ENCODE results near the gene RASGRP4.

The RASGRP4 gene

GRCh38 chr19:38387550-38388348, 38.3 kb downstream of the RASGRP4 start, which contains the start of gene GGN:
TSS of gene GGN (minus strand) at chr19:38388034. CDS start at chr19:38387261, 773 bp downstream.
- peak; percentile 75 to 78 for DNase-seq

GRCh38 chr19:38386971-38387549, 39.0 kb downstream of the RASGRP4 start:
- DNase-seq, result no peak

- no peak for DNase-seq
Measured at GRCh38 chr19:38386300-38386970, 39.6 kb downstream of the RASGRP4 start.

DNA sequence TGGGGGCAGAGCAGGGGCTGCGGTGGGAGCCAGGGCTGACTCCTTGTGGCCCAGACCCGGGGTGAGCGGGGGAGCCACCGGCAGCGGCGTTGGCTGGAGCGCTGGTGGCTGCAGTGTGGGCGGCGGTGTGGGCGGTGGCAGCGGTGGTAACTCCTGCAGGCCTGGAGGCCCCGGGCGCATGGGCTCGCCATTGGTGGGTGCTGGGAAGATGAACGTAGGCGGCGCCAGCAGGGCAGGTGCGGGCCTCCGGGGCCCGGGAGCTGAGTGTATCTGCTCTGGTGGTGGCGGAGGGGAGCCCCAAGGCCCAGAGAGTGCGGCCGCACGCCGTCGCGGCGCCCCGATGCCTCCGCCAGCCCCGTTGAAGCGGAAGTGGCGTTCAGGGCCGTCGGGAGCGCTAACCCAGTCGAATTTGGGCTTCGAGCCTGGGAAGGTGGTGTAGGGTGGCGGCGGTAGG, 40.2 kb downstream of the RASGRP4 start:
- no peak for DNase-seq

GRCh38 chr19:38385057-38385803, 40.8 kb downstream of the RASGRP4 start:
- no peak for DNase-seq

GRCh38 chr19:38384209-38385027, 41.6 kb downstream of the RASGRP4 start:
- peak in 1 of 2 experiments; percentile 37 for DNase-seq

- DNase-seq, result no peak
Measured at GRCh38 chr19:38383743-38384142, 42.3 kb downstream of the RASGRP4 start.

GRCh38 chr19:38383184-38383583, 42.8 kb downstream of the RASGRP4 start:
- no peak for DNase-seq

DNA sequence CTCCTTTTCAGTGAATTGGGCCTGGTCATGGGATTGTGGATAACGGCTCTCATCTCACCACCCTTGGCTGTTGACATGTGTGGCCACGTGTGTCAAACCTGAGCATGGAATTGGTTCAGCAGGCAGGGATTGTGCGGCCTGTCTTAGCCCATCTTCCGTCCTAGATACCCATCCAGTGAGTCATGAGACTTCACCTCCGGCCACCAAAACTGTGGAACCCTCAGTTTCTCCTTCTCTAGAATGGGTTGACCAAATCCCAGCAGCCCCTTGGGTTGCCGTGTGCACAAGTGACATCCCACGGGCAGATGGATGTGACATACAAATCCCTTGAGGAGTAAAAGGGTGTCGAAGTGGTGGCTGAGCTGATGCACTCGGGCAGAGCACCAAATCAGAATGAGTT, 44.9 kb downstream of the RASGRP4 start:
- no peak for DNase-seq

DNA sequence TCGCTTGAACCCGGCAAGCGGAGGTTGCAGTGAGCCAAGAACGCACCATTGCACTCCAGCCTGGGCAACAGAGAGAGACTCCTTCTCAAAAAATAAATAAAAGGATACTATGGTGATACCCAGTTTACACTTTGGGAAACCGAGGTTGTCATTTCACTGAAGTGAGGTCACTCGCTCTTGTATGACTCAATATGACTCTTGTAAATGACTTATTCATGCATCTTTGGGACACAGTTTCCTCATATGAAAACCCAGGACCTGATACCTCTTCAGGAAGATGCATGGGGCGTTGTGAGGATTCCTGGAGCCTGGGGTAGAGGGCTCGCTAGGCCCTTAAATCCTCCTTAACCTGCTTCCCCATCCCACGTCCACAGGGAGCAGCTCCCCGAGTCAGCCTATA, 47.2 kb downstream of the RASGRP4 start:
- no peak for DNase-seq

DNA sequence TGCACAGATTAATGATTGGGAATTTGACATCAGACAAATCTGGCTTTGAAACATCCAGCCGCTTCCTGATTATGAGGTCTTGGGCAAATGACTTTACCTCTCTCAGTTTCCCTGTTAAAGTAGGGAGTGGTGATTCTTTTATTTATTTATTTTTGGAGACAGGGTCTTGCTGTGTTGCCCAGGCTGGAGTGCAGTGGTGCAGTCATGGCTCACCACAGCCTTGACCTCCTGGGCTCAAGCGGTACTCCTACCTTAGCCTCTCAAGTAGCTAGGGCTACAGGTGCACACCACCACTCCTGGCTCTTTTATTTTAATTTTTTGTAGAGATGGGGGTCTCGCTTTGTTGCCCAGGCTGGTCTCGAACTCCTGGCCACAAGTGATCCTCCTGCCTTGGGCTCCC, 49.0 kb downstream of the RASGRP4 start:
- no peak for DNase-seq

DNA sequence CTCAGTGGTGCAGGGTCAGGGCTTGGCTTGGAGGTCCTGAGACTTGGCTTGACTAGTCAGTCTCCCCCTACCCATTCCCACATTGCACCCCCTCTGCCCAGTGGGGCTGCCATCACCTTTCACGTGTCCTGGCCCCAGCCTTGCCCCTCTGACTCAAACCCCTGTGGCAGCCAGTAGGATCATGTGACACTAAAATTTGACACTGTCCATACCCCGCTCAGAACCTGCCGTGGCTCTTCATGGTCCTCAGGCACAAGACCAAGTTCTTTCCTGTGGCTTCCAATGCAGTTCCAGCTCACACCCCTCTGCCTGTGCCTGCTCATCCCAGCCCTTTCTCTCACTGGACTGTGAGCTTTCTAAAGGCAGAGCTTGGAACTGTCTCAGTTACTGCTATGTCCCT, 49.4 kb downstream of the RASGRP4 start:
- no peak for DNase-seq

GRCh38 chr19:38375748-38376147, 50.3 kb downstream of the RASGRP4 start:
- no peak for DNase-seq

GRCh38 chr19:38375098-38375493, 50.9 kb downstream of the RASGRP4 start:
- no peak for DNase-seq

GRCh38 chr19:38374332-38375097, 51.5 kb downstream of the RASGRP4 start, which contains the start of gene PSMD8:
TSS of gene PSMD8 (plus strand) at chr19:38374571. CDS start at chr19:38374602, 31 bp downstream.
- DNase-seq, result peak; percentile 100

- no peak for DNase-seq
Measured at GRCh38 chr19:38373907-38374331, 52.1 kb downstream of the RASGRP4 start.

- DNase-seq, result no peak
Measured at GRCh38 chr19:38371081-38371480, 54.9 kb downstream of the RASGRP4 start.

DNA sequence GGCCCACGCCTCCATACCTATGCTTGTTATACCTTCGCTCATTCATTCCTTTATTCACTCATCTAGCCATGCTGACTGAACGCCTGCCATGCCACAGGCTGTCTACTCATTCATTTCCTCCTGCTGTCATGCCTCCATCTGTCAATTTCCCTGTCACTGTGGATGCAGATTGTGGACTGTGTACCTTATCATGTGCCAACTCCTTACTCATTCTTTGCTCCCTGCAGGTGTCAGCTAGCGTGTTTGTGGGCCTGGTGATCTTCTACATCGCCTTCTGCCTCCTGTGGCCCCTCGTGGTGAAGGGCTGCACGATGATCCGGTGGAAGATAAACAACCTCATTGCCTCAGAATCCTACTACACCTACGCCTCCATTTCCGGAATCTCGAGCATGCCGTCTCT, 55.7 kb downstream of the RASGRP4 start:
- peak in 1 of 2 experiments; percentile 40 for DNase-seq

- DNase-seq, result no peak
Measured at GRCh38 chr19:38369584-38369983, 56.4 kb downstream of the RASGRP4 start.

- DNase-seq, result no peak
Measured at GRCh38 chr19:38367041-38367440, 59.0 kb downstream of the RASGRP4 start.
